Subcutaneous adipose tissue (tissue), 4 donors: ENCODE measurements around the gene ARFGEF2. TPM values are rescaled to one million over a fixed set of nuclear protein-coding genes. Genes with fewer than 3 reads are reported as not detected.

Experiments used
- small RNA-seq: library from RNA; depleted of rRNA; stranded (forward); fragments of <200 nt; gene quantifications from one replicate; pipeline ENCODE3, GENCODE V24; 2016
- total RNA-seq, 4 donors: library from RNA; depleted of rRNA; stranded (reverse); fragments of >200 nt; gene quantifications; one replicate each; pipeline ENCODE4 v1.1.0, GENCODE V29; 2016
- TF ChIP-seq, protein P1 (sequence below): fragments of 450-650 bp; IDR thresholded peaks from one replicate; pipeline ENCODE4 v1.5.1; 2016; ENCODE audit warnings: low read depth, mild to moderate bottlenecking, control low read depth, antibody characterized with exemption, moderate library complexity

Gene ARFGEF2
- total RNA-seq, 4 donors from 2014 or later = 30.8 to 40.1 (median 35.5) TPM

- TF ChIP-seq, protein P1, sequence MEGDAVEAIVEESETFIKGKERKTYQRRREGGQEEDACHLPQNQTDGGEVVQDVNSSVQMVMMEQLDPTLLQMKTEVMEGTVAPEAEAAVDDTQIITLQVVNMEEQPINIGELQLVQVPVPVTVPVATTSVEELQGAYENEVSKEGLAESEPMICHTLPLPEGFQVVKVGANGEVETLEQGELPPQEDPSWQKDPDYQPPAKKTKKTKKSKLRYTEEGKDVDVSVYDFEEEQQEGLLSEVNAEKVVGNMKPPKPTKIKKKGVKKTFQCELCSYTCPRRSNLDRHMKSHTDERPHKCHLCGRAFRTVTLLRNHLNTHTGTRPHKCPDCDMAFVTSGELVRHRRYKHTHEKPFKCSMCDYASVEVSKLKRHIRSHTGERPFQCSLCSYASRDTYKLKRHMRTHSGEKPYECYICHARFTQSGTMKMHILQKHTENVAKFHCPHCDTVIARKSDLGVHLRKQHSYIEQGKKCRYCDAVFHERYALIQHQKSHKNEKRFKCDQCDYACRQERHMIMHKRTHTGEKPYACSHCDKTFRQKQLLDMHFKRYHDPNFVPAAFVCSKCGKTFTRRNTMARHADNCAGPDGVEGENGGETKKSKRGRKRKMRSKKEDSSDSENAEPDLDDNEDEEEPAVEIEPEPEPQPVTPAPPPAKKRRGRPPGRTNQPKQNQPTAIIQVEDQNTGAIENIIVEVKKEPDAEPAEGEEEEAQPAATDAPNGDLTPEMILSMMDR = no peak
These were observed 130.8 kb downstream of the ARFGEF2 start for GRCh38 chr20:49052334-49052733.

DNA sequence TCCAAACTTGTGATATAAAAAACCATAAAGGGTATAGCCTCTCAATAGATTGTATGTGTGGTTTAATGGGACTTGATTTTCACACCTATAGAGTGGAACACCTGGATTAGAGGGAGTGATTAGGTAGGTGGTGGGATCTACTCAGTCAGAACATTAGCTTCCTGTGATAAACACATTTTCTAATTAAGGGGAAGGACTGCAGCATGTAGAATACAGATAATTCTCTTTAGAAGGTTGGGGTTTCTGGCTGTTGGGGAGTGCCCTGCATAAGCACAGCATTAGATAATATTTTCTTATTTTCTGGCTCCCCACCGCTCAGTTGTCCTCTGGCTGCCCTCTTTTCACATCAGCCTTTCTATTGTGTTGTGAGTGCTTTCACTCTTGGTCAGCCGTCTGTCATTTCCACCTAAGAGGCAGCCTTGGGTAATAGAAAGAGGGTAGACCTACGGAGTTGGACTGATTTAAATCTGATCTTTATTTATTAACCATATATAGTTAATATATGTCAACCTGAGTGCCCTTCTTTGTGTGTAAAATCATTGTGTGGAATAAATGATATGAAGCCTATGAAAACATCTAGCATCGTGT is 132.6 kb downstream of the ARFGEF2 start:
- TF ChIP-seq, protein P1 = no peak

- TF ChIP-seq, protein P1 = no peak
These were observed 141.8 kb downstream of the ARFGEF2 start for GRCh38 chr20:49063279-49063678.

DNA sequence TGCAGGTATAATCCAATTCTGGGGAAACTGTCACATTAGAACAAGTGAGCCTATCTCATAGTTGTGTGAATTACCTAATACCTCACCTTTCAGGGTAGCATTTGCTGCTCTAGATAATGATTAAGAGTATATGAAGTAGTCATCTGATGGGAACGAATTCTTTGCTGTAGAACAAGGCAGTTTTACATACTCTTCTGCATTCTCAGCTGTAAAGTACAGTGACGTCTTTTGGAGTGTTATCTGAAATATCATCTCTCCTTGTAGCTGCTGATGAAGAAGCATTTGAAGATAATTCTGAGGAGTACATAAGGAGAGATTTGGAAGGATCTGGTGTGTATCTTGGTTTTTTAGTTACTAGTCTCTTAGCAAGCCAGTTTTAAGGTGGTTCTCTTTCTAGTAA is 153.0 kb downstream of the ARFGEF2 start:
- TF ChIP-seq, protein P1 = no peak

GRCh38 chr20:49078310-49078709 is 156.8 kb downstream of the ARFGEF2 start:
- TF ChIP-seq, protein P1 = no peak

Small RNA genes within 50 kb of the gene (small RNA-seq; reads per million reads assigned to genes)
- gene SNAP23P1 = not detected

Other genes with a start within 250 kb of the ARFGEF2 start
- 10 to 100 TPM; 29.7 to 56.3 (median 46.6) TPM for gene PREX1, start 93.7 kb upstream of the ARFGEF2 start, total RNA-seq
- 10 to 100 TPM; 24.3 to 62.0 (median 29.8) TPM for gene CSE1L, start 124.6 kb downstream of the ARFGEF2 start, total RNA-seq